ENCODE results near the gene DBX2.
"Not testable (repeated sequence)": the region's sequence is repeated elsewhere in the genome, so short reads cannot be mapped to it uniquely, and the experiment has no call there.

The DBX2 gene

GRCh38 chr12:45008211-45008610, 42.7 kb downstream of the DBX2 start:
- no peak for DNase-seq

GRCh38 chr12:44999355-44999754, 51.5 kb downstream of the DBX2 start:
- no peak for DNase-seq

GRCh38 chr12:44993161-44993560, 57.7 kb downstream of the DBX2 start:
- no peak for DNase-seq

- not testable (repeated sequence) for DNase-seq
These were observed 66.0 kb downstream of the DBX2 start for GRCh38 chr12:44984863-44985262.

GRCh38 chr12:44979918-44980317, 71.0 kb downstream of the DBX2 start:
- no peak for DNase-seq

- DNase-seq: no peak
These were observed 74.7 kb downstream of the DBX2 start for GRCh38 chr12:44976246-44976645.

GRCh38 chr12:44972746-44973421, 78.0 kb downstream of the DBX2 start:
- peak; percentile 44 for DNase-seq

GRCh38 chr12:44968965-44969364, 81.9 kb downstream of the DBX2 start:
- no peak for DNase-seq

Measured in NCI-H1694 (cell line).